Measurements from ENCODE around the gene NR1H4.

DNA sequence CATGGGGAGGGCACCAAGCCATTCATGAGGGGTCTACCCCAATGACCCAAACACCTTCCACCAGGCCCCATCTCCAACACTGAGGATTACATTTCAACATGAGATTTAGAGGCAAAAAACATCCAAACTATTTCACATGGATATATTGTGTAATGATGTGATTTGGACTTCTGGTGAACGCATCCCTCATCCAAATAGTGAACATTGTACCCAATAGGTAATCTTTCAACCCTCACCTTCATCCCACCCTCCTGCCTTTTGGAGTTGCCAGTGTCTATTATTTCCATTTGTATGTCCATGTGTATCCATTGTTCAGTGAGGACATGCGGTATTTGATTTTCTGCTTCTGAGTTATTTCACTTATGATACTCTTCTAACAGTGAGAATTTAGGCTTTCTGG, 83.7 kb downstream of the NR1H4 start:
- TF ChIP-seq, protein P1, sequence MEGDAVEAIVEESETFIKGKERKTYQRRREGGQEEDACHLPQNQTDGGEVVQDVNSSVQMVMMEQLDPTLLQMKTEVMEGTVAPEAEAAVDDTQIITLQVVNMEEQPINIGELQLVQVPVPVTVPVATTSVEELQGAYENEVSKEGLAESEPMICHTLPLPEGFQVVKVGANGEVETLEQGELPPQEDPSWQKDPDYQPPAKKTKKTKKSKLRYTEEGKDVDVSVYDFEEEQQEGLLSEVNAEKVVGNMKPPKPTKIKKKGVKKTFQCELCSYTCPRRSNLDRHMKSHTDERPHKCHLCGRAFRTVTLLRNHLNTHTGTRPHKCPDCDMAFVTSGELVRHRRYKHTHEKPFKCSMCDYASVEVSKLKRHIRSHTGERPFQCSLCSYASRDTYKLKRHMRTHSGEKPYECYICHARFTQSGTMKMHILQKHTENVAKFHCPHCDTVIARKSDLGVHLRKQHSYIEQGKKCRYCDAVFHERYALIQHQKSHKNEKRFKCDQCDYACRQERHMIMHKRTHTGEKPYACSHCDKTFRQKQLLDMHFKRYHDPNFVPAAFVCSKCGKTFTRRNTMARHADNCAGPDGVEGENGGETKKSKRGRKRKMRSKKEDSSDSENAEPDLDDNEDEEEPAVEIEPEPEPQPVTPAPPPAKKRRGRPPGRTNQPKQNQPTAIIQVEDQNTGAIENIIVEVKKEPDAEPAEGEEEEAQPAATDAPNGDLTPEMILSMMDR (IDR thresholded peaks at IDR 0.05) = no peak
- TF ChIP-seq POLR2A (IDR thresholded peaks at IDR 0.05) (no peak), POLR2AphosphoS5 (IDR thresholded peaks at IDR 0.05) (no peak)
